OCI-LY1 (cell line): ENCODE data around the gene TTC4.

Source experiments
- CTCF ChIP-seq: fragments of 200-600 bp; sonication (generic), shearing (Covaris generic); IDR thresholded peaks from 2 replicates; pipeline ENCODE4 v1.5.1; 2017; ENCODE audit warnings: mild to moderate bottlenecking, antibody characterized with exemption, low read length, moderate library complexity, mixed read lengths
- EZH2 ChIP-seq: fragments of 200-600 bp; sonication (generic), shearing (Covaris generic); IDR thresholded peaks from 2 replicates; pipeline ENCODE4 v1.8.0; 2017; ENCODE audit warnings: borderline replicate concordance, mixed run types, mild to moderate bottlenecking, antibody characterized with exemption, low read length, moderate library complexity, mixed read lengths

DNA sequence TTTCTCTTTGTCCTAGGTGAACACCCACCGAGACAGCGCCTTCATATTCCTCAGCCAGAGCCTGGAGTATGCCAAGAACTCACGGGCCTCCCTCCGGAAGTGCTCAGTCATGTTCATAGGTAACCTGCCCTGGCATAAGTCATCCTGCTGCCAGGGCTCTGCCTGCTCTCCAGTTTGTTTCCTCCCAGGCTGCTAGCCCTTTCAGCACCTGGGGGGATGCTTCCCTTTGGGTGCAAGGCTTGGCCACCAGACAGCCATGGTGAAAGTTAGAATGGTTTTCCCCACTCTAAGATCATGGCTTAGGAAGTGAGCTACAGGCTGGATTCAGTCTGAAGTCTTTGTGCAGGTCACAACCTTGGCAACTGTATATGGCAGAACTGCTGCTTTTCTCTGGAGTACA is 9.2 kb upstream of the TTC4 start:
- TF ChIP-seq CTCF (no peak), EZH2 (no peak)
